Transverse colon (tissue), 4 donors: ENCODE data around the gene TDRKH.

Experiments
- CTCF ChIP-seq, 5 experiments: fragments of 200-600 bp in 3 of 5; fragments of 450-650 bp in 2 of 5; sonication (generic) in 3 of 5; IDR thresholded peaks; 1 replicate in 2 of 5; 2 replicates in 3 of 5; pipeline ENCODE4 v1.5.1; 2016 to 2017; ENCODE audit warnings: antibody characterized with exemption in 5 of 5, inconsistent platforms in 3 of 5, mild to moderate bottlenecking in 2 of 5, moderate library complexity in 1 of 5
- EP300 ChIP-seq: sonication (generic); formaldehyde crosslinking; IDR thresholded peaks from one replicate; pipeline ENCODE4 v1.6.1; 2017; ENCODE audit warnings: antibody characterized with exemption, low read depth
- POLR2A ChIP-seq: fragments of 450-650 bp; IDR thresholded peaks from one replicate; pipeline ENCODE4 v1.6.1; 2016; ENCODE audit warnings: antibody characterized with exemption, mild to moderate bottlenecking, moderate library complexity
- POLR2AphosphoS5 ChIP-seq, 3 donors: sonication (generic); formaldehyde crosslinking; IDR thresholded peaks; one replicate each; pipeline ENCODE4 v1.6.1; 2016; ENCODE audit warnings: antibody characterized with exemption in 3 of 3

GRCh38 chr1:151802372-151802771 lies 12.1 kb upstream of the TDRKH start:
- TF ChIP-seq POLR2A (no peak), CTCF (IDR thresholded peaks at IDR 0.05) (no peak), EP300 (no peak), POLR2AphosphoS5 (IDR thresholded peaks at IDR 0.05) (no peak)
